ENCODE results near the gene TNFRSF9.

Gene TNFRSF9

GRCh38 chr1:7868070-7868780, 72.4 kb downstream of the TNFRSF9 start:
- no peak for DNase-seq

- no peak for DNase-seq
These were observed 74.7 kb downstream of the TNFRSF9 start for GRCh38 chr1:7865978-7866377.
